HG03039 (cell line): ENCODE data around the gene CACNA1H.

Experiments used
- ATAC-seq: cut with Tn5 transposase; IDR thresholded peaks from one replicate; pipeline ENCODE4 v1.9.1; 2021; ENCODE audit warnings: mild to moderate bottlenecking, moderate library complexity; ENCODE audit not compliant: unreplicated experiment

Gene CACNA1H

GRCh38 chr16:1171001-1171400 is 18.1 kb downstream of the CACNA1H start:
- no peak for ATAC-seq

- ATAC-seq, result no peak
These were observed 19.0 kb downstream of the CACNA1H start for GRCh38 chr16:1171854-1172428.

- no peak for ATAC-seq
These were observed 19.7 kb downstream of the CACNA1H start for GRCh38 chr16:1172651-1173050.

GRCh38 chr16:1173788-1174451 is 21.0 kb downstream of the CACNA1H start:
- no peak for ATAC-seq

GRCh38 chr16:1174477-1175357 is 21.8 kb downstream of the CACNA1H start:
- ATAC-seq, result no peak

GRCh38 chr16:1175566-1176279 is 22.8 kb downstream of the CACNA1H start:
- no peak for ATAC-seq

- no peak for ATAC-seq
These were observed 23.5 kb downstream of the CACNA1H start for GRCh38 chr16:1176280-1176897.

- no peak for ATAC-seq
These were observed 24.1 kb downstream of the CACNA1H start for GRCh38 chr16:1177053-1177452.

GRCh38 chr16:1177750-1178149 is 24.8 kb downstream of the CACNA1H start:
- ATAC-seq, result no peak

- no peak for ATAC-seq
These were observed 25.5 kb downstream of the CACNA1H start for GRCh38 chr16:1178295-1178910.

- ATAC-seq, result no peak
These were observed 27.9 kb downstream of the CACNA1H start for GRCh38 chr16:1180549-1181403.

GRCh38 chr16:1181404-1182315 is 28.8 kb downstream of the CACNA1H start:
- ATAC-seq, result no peak

GRCh38 chr16:1182316-1182671 is 29.4 kb downstream of the CACNA1H start:
- ATAC-seq, result no peak

GRCh38 chr16:1182950-1183907 is 30.3 kb downstream of the CACNA1H start:
- no peak for ATAC-seq

- no peak for ATAC-seq
These were observed 31.4 kb downstream of the CACNA1H start for GRCh38 chr16:1184156-1184868.

GRCh38 chr16:1184980-1185379 is 32.1 kb downstream of the CACNA1H start:
- ATAC-seq, result no peak
